ENCODE measurements around the gene BCAS4.
"Not testable (repeated sequence)": the region's sequence is repeated elsewhere in the genome, so short reads cannot be mapped to it uniquely, and the experiment has no call there.

The BCAS4 gene

DNA sequence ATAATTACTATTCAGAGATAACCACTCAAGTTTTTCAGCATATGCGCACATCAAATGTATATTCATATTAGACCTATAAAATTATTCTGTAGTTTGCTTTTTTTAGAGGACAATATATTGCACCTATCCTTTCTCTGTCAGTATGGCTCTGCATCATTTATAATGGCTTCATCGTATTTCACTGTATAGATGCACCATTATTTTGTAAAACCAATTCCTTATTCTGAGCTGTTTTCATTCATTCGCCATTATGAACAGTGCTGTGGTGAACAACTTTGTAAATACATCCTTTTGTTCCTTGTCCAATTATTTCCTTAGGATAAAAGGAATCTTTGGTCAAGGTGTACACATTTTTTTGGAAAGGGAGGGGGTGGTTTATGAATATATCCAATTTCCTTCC is 29.2 kb upstream of the BCAS4 start:
- H3K4me3 ChIP-seq (ENCODE audit: low read depth, low read length): no peak overlapping the region
- TF ChIP-seq, protein P1, sequence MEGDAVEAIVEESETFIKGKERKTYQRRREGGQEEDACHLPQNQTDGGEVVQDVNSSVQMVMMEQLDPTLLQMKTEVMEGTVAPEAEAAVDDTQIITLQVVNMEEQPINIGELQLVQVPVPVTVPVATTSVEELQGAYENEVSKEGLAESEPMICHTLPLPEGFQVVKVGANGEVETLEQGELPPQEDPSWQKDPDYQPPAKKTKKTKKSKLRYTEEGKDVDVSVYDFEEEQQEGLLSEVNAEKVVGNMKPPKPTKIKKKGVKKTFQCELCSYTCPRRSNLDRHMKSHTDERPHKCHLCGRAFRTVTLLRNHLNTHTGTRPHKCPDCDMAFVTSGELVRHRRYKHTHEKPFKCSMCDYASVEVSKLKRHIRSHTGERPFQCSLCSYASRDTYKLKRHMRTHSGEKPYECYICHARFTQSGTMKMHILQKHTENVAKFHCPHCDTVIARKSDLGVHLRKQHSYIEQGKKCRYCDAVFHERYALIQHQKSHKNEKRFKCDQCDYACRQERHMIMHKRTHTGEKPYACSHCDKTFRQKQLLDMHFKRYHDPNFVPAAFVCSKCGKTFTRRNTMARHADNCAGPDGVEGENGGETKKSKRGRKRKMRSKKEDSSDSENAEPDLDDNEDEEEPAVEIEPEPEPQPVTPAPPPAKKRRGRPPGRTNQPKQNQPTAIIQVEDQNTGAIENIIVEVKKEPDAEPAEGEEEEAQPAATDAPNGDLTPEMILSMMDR (IDR thresholded peaks at IDR 0.05; ENCODE audit: low read depth, low read length): no peak

DNA sequence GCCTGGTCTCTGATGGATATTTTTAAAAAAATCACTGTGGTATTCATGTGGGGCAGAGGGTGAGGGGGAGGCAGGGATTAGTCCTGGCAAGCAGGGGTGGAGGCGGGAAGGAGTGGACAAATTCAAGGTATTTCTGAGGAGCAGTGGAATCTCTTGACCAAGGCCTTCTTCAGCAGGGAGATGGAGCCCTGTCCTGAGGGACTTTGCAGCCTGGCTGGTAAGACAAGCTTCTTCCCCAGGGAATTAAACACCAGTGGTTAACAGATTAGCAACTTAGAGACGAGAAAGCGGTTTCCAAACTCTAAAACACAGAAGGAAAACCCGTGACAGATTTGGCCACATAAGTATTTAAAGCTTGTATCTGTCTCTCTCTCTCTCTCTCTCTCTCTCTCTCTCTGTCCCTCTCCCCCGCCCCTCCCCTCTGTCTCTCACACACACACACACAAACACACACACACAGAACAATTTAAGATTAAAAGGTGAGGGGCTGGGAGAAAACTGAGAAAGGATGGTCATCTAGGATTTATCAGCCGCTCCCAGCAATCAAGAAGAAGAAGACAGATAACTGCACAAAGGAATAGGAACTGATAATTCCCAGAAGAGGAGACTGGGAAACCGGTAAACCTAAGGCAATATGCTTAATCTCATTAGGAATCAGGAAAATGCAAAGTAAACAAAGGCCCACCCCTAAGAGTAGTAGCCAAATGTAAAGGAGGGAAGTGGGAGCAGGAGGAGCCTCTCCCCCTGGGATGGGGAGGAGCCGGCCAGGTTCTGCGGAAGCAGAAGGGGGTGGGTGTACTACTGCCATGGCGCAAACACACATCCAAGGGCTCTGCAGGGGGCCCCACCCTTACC is 27.7 kb upstream of the BCAS4 start:
- not testable (repeated sequence) for H3K4me3 ChIP-seq (ENCODE audit: low read depth, low read length)

DNA sequence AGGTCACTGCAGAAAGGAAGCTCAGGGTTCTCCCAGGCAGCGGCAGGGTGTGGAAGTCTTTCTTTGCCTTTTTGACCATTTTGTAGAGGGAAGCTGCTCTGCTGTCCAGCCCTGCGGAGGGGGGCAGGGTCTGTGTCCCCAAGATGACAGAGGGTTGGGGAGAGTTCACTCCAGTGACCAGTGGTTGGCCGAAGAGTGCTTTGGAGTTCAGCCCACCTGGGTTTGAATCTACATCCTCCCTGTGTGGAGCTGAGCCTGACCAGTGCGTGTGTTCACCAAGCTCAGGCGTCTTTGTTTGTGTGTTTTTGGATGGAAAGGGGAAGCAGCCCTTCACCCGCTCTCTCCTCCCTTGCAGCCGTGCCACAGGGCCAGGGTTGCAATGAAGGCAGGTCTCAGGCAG is 25.9 kb upstream of the BCAS4 start:
- H3K4me3 ChIP-seq (ENCODE audit: low read depth, low read length): not testable (repeated sequence)

DNA sequence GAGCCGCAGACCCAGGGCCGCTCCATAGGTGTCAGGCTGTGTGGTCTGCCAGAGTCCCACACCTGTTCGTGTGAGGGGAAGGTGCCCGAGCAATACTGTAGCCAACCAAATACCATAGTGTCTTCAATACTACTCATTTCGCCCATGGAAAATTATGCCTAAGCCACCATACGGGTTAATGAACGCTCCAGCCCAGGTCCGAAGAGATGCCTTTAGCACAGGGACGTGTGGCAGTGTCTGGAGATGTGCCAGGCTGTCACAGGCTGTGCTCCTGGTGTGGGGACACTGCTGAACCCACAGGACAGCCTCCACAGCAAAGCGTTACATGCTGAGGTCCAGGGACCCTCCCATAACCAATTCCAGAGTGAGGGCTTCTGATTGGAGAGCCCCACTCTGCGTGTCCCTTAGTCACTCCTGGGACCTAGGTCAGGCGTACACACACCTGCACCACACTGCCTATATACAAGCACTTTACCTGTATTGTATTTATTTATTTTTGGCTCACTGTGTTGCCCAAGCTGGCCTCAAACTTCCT is 25.2 kb upstream of the BCAS4 start:
- not testable (repeated sequence) for H3K4me3 ChIP-seq (ENCODE audit: low read depth, low read length)

DNA sequence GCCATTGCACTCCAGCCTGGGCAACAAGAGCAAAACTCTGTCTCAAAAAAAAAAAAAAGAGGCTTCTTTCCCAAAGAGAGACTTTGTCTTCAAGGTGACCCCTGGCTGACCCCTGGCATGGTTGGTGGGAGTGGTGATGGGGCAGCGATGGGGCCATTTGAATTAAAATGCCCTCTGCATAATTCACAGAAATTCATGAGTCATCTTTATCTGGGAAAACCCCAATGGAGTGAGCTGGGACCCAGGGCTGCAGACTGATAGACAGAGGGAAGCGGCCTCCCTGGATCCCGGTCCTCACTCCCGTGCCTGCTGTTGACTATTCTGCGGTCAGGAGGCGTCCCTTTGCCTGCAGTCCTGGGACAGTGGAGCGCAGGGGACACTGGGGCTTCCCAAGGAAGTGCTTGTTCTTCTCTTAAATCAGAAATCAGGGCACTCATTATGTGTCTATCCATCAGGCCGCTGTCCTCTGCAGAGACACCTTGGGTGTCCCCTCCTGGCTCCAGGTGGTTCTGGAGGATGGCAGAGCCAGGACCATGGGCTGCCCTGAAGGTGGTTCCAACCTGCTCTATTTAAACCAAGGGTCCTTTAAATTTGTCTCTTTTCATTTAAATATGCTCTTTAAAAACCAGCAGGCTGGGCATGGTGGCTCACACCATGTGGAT is 23.3 kb upstream of the BCAS4 start:
- not testable (repeated sequence) for H3K4me3 ChIP-seq (ENCODE audit: low read depth, low read length)

DNA sequence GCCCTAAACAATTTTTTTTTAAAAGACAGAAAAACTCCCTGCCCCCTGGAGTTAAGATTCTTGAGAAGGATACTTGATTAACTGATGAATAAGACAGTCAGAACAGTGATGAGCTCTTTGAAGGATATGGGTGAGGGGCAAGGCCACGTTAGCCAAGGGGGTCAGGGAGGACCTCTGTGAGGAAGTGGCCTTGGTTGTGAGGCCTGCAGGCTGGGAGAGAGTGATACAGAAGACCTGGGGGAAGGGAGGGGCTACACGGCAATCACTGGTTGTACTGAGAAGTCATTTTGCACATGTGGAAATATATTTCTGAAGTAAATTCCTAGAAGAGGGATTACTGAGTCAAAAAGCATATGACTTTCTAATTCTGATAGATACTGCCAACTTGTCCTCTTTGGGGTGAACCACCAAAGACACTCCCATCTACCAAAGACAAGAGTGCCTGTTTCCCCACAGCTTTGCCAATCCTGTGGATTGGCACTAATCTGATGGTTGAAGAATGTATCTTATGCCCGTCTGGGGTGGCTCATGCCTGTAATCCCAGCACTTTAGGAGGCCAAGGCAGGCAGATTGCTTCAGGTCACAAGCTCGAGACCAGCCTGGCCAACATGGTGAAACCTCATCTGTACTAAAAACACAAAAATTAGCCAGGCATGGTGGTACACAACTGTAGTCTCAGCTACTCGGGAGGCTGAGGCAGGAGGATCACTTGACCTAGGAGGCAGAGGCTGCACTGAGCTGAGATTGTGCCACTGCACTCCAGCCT is 22.3 kb upstream of the BCAS4 start:
- H3K4me3 ChIP-seq (ENCODE audit: low read depth, low read length): no peak overlapping the region
- TF ChIP-seq, protein P1 (IDR thresholded peaks at IDR 0.05; ENCODE audit: low read depth, low read length): no peak

DNA sequence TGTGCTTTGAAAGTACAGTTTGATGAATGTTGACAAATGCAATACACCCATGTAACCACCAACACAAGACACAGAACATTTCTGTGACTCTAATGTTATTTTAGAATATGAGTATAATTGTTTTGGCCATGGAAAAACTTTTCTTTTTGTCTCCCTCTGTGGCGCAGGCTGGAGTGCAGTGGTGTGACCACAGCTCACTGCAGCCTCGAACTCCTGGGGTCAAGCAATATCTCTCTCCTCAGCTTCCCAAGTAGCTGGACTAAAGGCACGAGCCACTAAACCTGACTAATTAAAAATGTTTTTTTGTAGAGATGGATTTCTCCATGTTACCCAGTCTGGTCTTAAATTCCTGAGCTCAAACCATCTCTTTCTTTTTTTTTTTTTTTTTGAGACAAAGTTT is 20.3 kb upstream of the BCAS4 start:
- H3K4me3 ChIP-seq (ENCODE audit: low read depth, low read length): no peak overlapping the region
- TF ChIP-seq, protein P1 (IDR thresholded peaks at IDR 0.05; ENCODE audit: low read depth, low read length): no peak

DNA sequence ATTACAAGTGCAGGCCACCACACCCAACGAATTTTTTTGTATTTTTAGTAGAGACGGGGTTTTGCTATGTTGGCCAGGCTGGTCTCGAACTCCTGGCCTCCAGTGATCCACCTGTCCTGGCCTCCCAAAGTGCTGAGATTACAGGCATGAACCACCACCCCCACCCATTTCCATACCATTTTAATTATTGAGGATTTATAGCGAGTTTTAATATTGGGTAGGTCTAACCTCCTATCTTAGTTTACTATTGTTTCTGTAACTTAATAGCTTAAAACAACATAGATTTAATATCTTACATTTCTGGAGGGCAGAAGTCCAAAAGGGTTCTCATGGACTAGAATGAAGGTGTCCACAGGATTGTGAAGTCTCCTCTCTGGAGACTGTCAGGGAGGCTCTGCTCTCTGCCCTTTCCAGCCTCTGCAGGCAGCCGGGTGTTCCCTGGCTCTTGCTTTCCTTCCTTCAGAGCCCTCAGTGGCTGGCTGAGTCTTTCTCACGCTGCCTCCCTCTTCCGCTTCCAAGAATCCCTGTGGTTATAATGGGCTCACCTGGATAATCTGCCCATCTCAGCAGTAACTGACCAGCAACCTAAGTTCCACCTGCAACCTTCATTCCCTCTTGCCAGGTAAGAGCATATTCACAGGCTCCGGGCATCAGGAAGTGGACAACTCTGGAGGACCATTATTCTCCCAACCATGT is 18.6 kb upstream of the BCAS4 start:
- H3K4me3 ChIP-seq (ENCODE audit: low read depth, low read length): no peak overlapping the region
- TF ChIP-seq, protein P1 (IDR thresholded peaks at IDR 0.05; ENCODE audit: low read depth, low read length): no peak

DNA sequence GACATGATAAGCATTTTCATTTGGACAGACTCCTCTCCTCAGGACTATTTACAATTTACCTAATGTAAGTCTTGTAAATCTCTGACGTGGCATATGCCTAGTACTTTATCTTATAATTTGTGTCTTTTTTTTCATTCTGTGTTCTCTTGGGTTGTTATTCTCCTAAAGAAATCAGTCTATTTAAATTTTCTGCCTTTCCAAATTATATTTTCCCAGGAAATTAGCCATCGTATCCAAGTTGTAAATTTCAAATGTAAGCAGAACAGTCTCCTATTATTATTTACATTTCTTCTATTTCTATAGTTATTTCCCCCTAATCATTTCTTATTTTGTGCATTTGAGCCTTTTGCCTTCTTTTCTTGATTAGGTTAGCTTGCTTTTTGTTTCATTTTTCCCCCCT is 17.5 kb upstream of the BCAS4 start:
- H3K4me3 ChIP-seq (ENCODE audit: low read depth, low read length): no peak overlapping the region

DNA sequence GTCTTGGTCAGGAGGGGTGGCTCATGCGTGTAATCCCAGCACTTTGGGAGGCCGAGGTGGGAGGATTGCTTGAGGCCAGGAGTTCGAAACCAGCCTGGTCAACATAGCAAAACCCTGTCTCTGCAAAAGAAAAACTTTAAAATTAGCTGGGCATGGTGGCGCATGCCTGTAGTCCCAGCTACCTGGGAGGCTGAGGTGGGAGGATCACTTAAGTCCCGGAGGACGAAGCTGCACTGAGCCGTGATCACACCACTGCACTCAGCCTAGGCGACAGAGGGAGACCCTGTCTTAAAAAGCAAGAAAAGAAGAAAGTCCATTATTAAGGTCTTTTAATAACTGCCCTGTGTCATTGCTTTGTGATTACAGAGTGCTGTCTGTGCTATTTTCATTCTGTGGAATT is 15.9 kb upstream of the BCAS4 start:
- not testable (repeated sequence) for H3K4me3 ChIP-seq (ENCODE audit: low read depth, low read length)

More for the DNA sequence above, 17.5 kb upstream of the BCAS4 start:
- TF ChIP-seq, protein P1 (IDR thresholded peaks at IDR 0.05; ENCODE audit: low read depth, low read length): no peak
